Activated CD4-positive, alpha-beta T cell treated with anti-CD3 and anti-CD28 coated beads for 48 hours (primary cell): ENCODE data around the gene XPNPEP2.

ENCODE experiments used
- DNase-seq: peaks from one replicate; pipeline ENCODE4 v3.0.0-alpha.2; 2020

XPNPEP2 gene

GRCh38 chrX:129781134-129781672 is 42.4 kb downstream of the XPNPEP2 start:
- peak; percentile 86 for DNase-seq

- DNase-seq, result peak; percentile 58
Measured at GRCh38 chrX:129781680-129782495, 43.1 kb downstream of the XPNPEP2 start.

- DNase-seq, result no peak
Measured at GRCh38 chrX:129782706-129783105, 43.9 kb downstream of the XPNPEP2 start.

GRCh38 chrX:129783291-129783713 is 44.5 kb downstream of the XPNPEP2 start:
- DNase-seq, result peak; percentile 38

- DNase-seq, result no peak
Measured at GRCh38 chrX:129784371-129784770, 45.6 kb downstream of the XPNPEP2 start.

GRCh38 chrX:129785160-129785947 is 46.6 kb downstream of the XPNPEP2 start:
- DNase-seq, result no peak

- no peak for DNase-seq
Measured at GRCh38 chrX:129786210-129786651, 47.5 kb downstream of the XPNPEP2 start.

GRCh38 chrX:129787336-129788055 is 48.7 kb downstream of the XPNPEP2 start:
- no peak for DNase-seq

GRCh38 chrX:129788527-129788926 is 49.7 kb downstream of the XPNPEP2 start:
- no peak for DNase-seq

- DNase-seq, result no peak
Measured at GRCh38 chrX:129790146-129790545, 51.4 kb downstream of the XPNPEP2 start.

GRCh38 chrX:129790808-129791207 is 52.0 kb downstream of the XPNPEP2 start:
- DNase-seq, result no peak

GRCh38 chrX:129791336-129791735 is 52.6 kb downstream of the XPNPEP2 start:
- no peak for DNase-seq

GRCh38 chrX:129791961-129792570 is 53.3 kb downstream of the XPNPEP2 start:
- DNase-seq, result no peak

GRCh38 chrX:129792586-129793291 is 54.0 kb downstream of the XPNPEP2 start:
- no peak for DNase-seq

GRCh38 chrX:129793604-129794191 is 54.9 kb downstream of the XPNPEP2 start:
- no peak for DNase-seq

- DNase-seq, result no peak
Measured at GRCh38 chrX:129795584-129795983, 56.8 kb downstream of the XPNPEP2 start.

- DNase-seq, result no peak
Measured at GRCh38 chrX:129797251-129797906, 58.6 kb downstream of the XPNPEP2 start.

- no peak for DNase-seq
Measured at GRCh38 chrX:129798456-129798855, 59.7 kb downstream of the XPNPEP2 start.

- DNase-seq, result peak; percentile 63
Measured at GRCh38 chrX:129798888-129799287, 60.1 kb downstream of the XPNPEP2 start.

GRCh38 chrX:129800186-129800585 is 61.4 kb downstream of the XPNPEP2 start:
- DNase-seq, result no peak

GRCh38 chrX:129802863-129803262 is 64.1 kb downstream of the XPNPEP2 start:
- DNase-seq, result no peak
